PFSK-1 (cell line): ENCODE results near the gene TMEM117.

Experiments
- POLR2AphosphoS5 ChIP-seq: IDR thresholded peaks from 2 replicates; pipeline ENCODE4 v1.6.1; 2012; ENCODE audit warnings: low read depth, mild to moderate bottlenecking, control low read depth, low read length, moderate library complexity
- SIN3A ChIP-seq: IDR thresholded peaks from 2 replicates; pipeline ENCODE4 v1.6.1; 2012; ENCODE audit warnings: mild to moderate bottlenecking, low read length, moderate library complexity, borderline replicate concordance; ENCODE audit not compliant: insufficient read depth
- TAF1 ChIP-seq: IDR thresholded peaks from 2 replicates; pipeline ENCODE4 v1.6.1; 2012; ENCODE audit warnings: low read length, control low read depth, borderline replicate concordance; ENCODE audit not compliant: insufficient read depth

DNA sequence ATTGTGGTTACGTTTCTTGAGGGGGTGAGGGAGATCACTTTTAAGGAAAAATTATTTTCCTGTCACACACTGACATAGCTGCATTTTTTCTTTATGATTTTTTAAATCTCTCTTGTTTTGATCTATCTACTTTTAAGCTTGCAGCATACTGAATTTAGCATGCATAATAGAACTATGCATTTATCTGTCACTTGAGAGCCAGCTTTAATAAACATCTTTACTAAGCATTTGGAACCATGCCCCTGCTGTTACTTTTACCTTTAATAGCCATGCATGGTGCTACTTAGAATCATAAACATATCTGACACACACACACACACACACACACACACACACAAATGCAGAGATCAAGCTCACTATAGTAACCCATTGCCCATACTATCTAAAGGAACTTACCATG, 554.0 kb downstream of the TMEM117 start:
- TF ChIP-seq TAF1 (no peak), POLR2AphosphoS5 (no peak), SIN3A (no peak)
